ENCODE data around the gene LMTK2.
"Not testable (repeated sequence)": the region's sequence is repeated elsewhere in the genome, so short reads cannot be mapped to it uniquely, and the experiment has no call there.

The LMTK2 gene

GRCh38 chr7:98205162-98205845 lies 98.6 kb downstream of the LMTK2 start:
- DNase-seq: peak; percentile 48 to 60

- DNase-seq: no peak
These were observed 100.0 kb downstream of the LMTK2 start for GRCh38 chr7:98206451-98207330.

- no peak for DNase-seq
These were observed 102.7 kb downstream of the LMTK2 start for GRCh38 chr7:98209166-98209920.

GRCh38 chr7:98210513-98211220 lies 104.0 kb downstream of the LMTK2 start:
- no peak for DNase-seq

GRCh38 chr7:98211221-98211675 lies 104.6 kb downstream of the LMTK2 start, which contains the start of gene BHLHA15:
BHLHA15 (plus strand) TSS chr7:98211439; CDS start chr7:98212310, 871 bp downstream.
- DNase-seq: no peak

GRCh38 chr7:98211676-98212531 lies 105.2 kb downstream of the LMTK2 start:
- no peak for DNase-seq

GRCh38 chr7:98212532-98213041 lies 105.9 kb downstream of the LMTK2 start:
- no peak for DNase-seq

- DNase-seq: no peak
These were observed 106.7 kb downstream of the LMTK2 start for GRCh38 chr7:98213296-98213887.

- DNase-seq: no peak
These were observed 107.5 kb downstream of the LMTK2 start for GRCh38 chr7:98213888-98214810.

GRCh38 chr7:98214811-98215321 lies 108.2 kb downstream of the LMTK2 start:
- DNase-seq: no peak

- DNase-seq: no peak
These were observed 109.2 kb downstream of the LMTK2 start for GRCh38 chr7:98215561-98216495.

- DNase-seq: no peak
These were observed 110.4 kb downstream of the LMTK2 start for GRCh38 chr7:98216941-98217622.

- peak; percentile 79 to 86 for DNase-seq
These were observed 111.2 kb downstream of the LMTK2 start for GRCh38 chr7:98217623-98218582.

- not testable (repeated sequence) for DNase-seq
These were observed 112.7 kb downstream of the LMTK2 start for GRCh38 chr7:98219382-98219781.

- DNase-seq: no peak
These were observed 115.2 kb downstream of the LMTK2 start for GRCh38 chr7:98221611-98222532.

All from Kasumi-1 (cell line).